Activated T-cell treated with anti-CD3 and anti-CD28 coated beads for 48 hours (primary cell): ENCODE data around the gene UBE2L5.

ENCODE experiments used
- DNase-seq: peaks from one replicate; pipeline ENCODE4 v3.0.0-alpha.2; 2020; ENCODE audit warnings: low read depth

UBE2L5 gene

GRCh38 chr13:30477346-30478195, 55.3 kb downstream of the UBE2L5 start:
- DNase-seq: no peak
